SU-DHL-6 (cell line): ENCODE data around the gene PTP4A2.

Source experiments
- H2AFZ ChIP-seq: fragments of 200-600 bp; sonication (generic); 2 replicates; pipeline ENCODE4 v1.6.1; 2014; ENCODE audit warnings: low read depth, mild to moderate bottlenecking, moderate library complexity, mixed read lengths, antibody characterized with exemption, low read length; ENCODE audit not compliant: severe bottlenecking
- H3F3A ChIP-seq: fragments of 200-600 bp; shearing (Covaris generic); 2 replicates; pipeline ENCODE4 v1.6.0; 2016; ENCODE audit warnings: antibody characterized with exemption, mild to moderate bottlenecking; ENCODE audit not compliant: insufficient read depth
- H3K27ac ChIP-seq: fragments of 200-600 bp; sonication (generic); 2 replicates; pipeline ENCODE4 v1.5.1; 2016; ENCODE audit warnings: low read depth, mild to moderate bottlenecking, low read length, moderate library complexity, mixed read lengths
- H3K27me3 ChIP-seq: fragments of 200-600 bp; sonication (generic), shearing (Covaris generic); 2 replicates; pipeline ENCODE4 v1.6.0; 2014; ENCODE audit warnings: mild to moderate bottlenecking, low read length
- H3K36me3 ChIP-seq: fragments of 200-600 bp; sonication (generic); 2 replicates; pipeline ENCODE4 v1.6.1; 2014; ENCODE audit warnings: mild to moderate bottlenecking, low read length, mixed read lengths
- H3K4me2 ChIP-seq: fragments of 300-600, 200-600 bp; shearing (Covaris generic), sonication (generic); 2 replicates; pipeline ENCODE4 v1.6.0; 2014; ENCODE audit warnings: low read length, low read depth, mild to moderate bottlenecking; ENCODE audit not compliant: poor library complexity, severe bottlenecking
- H3K4me3 ChIP-seq: fragments of 200-600 bp; sonication (generic); 2 replicates; pipeline ENCODE4 v1.5.1; 2014; ENCODE audit warnings: antibody characterized with exemption, low read length, mild to moderate bottlenecking, mixed read lengths; ENCODE audit not compliant: insufficient read depth, poor library complexity, severe bottlenecking
- H3K79me2 ChIP-seq: fragments of 200-600 bp; sonication (generic); 2 replicates; pipeline ENCODE4 v1.6.1; 2014; ENCODE audit warnings: mild to moderate bottlenecking, low read length, moderate library complexity; ENCODE audit not compliant: insufficient read depth
- H3K9ac ChIP-seq: fragments of 200-600 bp; sonication (generic); 2 replicates; pipeline ENCODE4 v1.7.0; 2014; ENCODE audit warnings: mild to moderate bottlenecking, low read length
- H3K9me2 ChIP-seq: fragments of 200-600 bp; sonication (generic); replicated peaks from 2 replicates; pipeline ENCODE4 v1.6.1; 2014; ENCODE audit warnings: low read length; ENCODE audit not compliant: insufficient read depth
- H3K9me3 ChIP-seq: fragments of 200-600 bp; sonication (generic); 2 replicates; pipeline ENCODE4 v1.6.1; 2014; ENCODE audit warnings: low read length, mixed read lengths; ENCODE audit not compliant: insufficient read depth
- H4K20me1 ChIP-seq: fragments of 200-600 bp; sonication (generic); 2 replicates; pipeline ENCODE4 v1.6.1; 2014; ENCODE audit warnings: low read depth, mild to moderate bottlenecking, antibody characterized with exemption, low read length, moderate library complexity, mixed read lengths
- EZH2phosphoT487 ChIP-seq: fragments of 200-600 bp; sonication (generic), shearing (Covaris generic); conservative IDR thresholded peaks from 2 replicates; pipeline ENCODE4 v1.6.1; 2018; ENCODE audit warnings: mild to moderate bottlenecking, antibody characterized with exemption, low read length, moderate library complexity, mixed read lengths
- TF ChIP-seq, protein P1 (sequence below): fragments of 200-600 bp; sonication (generic); IDR thresholded peaks from one replicate; pipeline ENCODE4 v1.5.1; 2017; ENCODE audit warnings: antibody characterized with exemption, mild to moderate bottlenecking, low read length, moderate library complexity; ENCODE audit not compliant: insufficient read depth, poor library complexity, severe bottlenecking

The PTP4A2 gene

DNA sequence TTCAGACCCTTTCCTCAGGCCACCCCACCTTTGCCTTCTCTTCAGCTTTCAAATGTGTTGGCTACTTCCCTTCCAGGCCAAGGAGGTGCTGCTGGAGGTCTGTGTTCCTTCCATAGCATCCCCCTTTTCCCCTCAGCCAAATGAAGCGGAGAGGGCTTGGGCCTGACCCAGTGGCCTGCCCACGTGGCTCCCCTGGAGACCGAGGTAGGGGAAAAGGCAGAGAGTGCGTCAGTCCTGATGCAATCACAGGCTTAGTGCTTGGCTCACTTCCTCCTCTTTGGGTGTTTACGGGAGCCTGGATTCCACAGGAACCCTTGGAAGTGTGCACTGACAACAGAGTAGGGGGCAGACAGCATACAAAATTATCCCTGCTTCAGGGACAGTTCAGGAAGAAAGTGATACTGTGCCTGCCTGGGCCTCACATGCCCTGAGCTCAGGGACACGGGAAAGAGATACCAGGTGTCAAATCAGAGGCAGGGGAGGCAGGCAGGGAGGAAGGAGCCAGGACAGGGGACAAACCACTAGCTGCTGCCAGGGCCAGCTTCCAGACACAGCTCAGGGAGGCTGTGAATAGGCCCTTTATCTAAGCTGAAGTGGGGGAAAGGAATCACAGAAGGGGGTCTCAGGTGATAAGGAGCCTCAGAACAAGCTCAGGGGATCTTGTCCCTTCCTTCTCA, 16.6 kb upstream of the PTP4A2 start:
- Histone ChIP-seq H2AFZ (no peak overlapping the region), H4K20me1 (no peaks in the 10 kb centered on the region), H3K79me2 (no peaks in the 10 kb centered on the region), H3K27me3 (no peaks in the 10 kb centered on the region), H3K9me2 (no peaks in the 10 kb centered on the region), H3K27ac (no peak overlapping the region), H3F3A (no peaks in the 10 kb centered on the region), H3K36me3 (no peaks in the 10 kb centered on the region), H3K4me3 (no peak overlapping the region), H3K9me3 (no peaks in the 10 kb centered on the region), H3K9ac (no peak overlapping the region), H3K4me2 (no peak overlapping the region)
- TF ChIP-seq, protein P1, sequence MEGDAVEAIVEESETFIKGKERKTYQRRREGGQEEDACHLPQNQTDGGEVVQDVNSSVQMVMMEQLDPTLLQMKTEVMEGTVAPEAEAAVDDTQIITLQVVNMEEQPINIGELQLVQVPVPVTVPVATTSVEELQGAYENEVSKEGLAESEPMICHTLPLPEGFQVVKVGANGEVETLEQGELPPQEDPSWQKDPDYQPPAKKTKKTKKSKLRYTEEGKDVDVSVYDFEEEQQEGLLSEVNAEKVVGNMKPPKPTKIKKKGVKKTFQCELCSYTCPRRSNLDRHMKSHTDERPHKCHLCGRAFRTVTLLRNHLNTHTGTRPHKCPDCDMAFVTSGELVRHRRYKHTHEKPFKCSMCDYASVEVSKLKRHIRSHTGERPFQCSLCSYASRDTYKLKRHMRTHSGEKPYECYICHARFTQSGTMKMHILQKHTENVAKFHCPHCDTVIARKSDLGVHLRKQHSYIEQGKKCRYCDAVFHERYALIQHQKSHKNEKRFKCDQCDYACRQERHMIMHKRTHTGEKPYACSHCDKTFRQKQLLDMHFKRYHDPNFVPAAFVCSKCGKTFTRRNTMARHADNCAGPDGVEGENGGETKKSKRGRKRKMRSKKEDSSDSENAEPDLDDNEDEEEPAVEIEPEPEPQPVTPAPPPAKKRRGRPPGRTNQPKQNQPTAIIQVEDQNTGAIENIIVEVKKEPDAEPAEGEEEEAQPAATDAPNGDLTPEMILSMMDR, result no peak
- TF ChIP-seq EZH2phosphoT487, result no peak

DNA sequence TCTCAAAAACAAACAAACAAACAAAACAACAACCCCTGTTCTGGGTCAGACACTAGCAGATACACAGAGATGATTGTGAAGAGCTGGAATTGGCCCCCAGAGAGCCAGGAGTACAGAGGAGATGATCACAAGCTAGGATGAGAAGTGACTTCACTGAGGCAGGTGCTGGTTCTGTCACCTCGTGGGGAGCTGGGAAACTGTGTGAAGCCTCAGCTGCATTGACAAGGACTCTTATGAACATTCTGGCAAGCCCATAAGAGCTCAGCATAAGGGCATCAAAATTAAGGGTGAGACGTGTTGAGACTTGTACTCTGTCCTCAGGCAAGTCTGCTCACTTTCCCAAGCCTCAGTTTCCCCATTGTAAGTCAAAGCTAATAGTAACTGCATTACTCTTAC, 14.7 kb upstream of the PTP4A2 start:
- no peaks in the 10 kb centered on the region for H3K27me3 ChIP-seq
- no peak overlapping the region for H2AFZ ChIP-seq
- no peaks in the 10 kb centered on the region for H4K20me1 ChIP-seq
- no peak overlapping the region for H3K27ac ChIP-seq
- no peak overlapping the region for H3K9ac ChIP-seq
- no peak overlapping the region for H3K4me2 ChIP-seq
- no peaks in the 10 kb centered on the region for H3K9me3 ChIP-seq
- H3K9me2 ChIP-seq, result no peaks in the 10 kb centered on the region
- no peak overlapping the region for H3K4me3 ChIP-seq
- H3K79me2 ChIP-seq, result no peaks in the 10 kb centered on the region
- no peaks in the 10 kb centered on the region for H3K36me3 ChIP-seq
- TF ChIP-seq EZH2phosphoT487, result no peak
- TF ChIP-seq, protein P1, result no peak
- H3F3A ChIP-seq, result no peaks in the 10 kb centered on the region

DNA sequence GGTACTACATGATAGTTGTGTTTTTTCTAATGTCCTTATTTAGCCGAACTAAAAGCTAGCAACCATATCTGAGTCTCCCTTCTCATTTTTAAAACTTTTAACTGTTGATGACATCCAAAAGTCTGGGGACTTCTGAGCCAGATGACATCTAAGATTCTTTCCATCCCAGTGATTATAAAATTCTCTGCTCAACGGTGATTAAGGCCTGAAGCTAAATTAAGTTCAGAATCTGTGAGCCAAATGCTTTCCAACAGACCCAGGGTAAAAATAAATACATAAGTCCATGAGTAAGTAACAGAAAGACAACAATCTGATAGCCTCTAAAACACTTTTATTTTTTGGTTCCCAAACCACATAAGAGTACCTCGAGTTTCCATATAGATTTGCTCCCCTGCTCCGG, 13.1 kb upstream of the PTP4A2 start:
- no peaks in the 10 kb centered on the region for H3K9me3 ChIP-seq
- no peaks in the 10 kb centered on the region for H3K36me3 ChIP-seq
- no peak overlapping the region for H3K27ac ChIP-seq
- no peaks in the 10 kb centered on the region for H3F3A ChIP-seq
- H3K4me3 ChIP-seq, result no peak overlapping the region
- H3K79me2 ChIP-seq, result no peaks in the 10 kb centered on the region
- no peaks in the 10 kb centered on the region for H3K9me2 ChIP-seq
- TF ChIP-seq EZH2phosphoT487, result no peak
- TF ChIP-seq, protein P1, result no peak
- no peaks in the 10 kb centered on the region for H3K27me3 ChIP-seq
- no peak overlapping the region for H3K9ac ChIP-seq
- H2AFZ ChIP-seq, result no peak overlapping the region
- H4K20me1 ChIP-seq, result no peaks in the 10 kb centered on the region
- no peak overlapping the region for H3K4me2 ChIP-seq
